Activated naive CD4-positive, alpha-beta T cell treated with anti-CD3 and anti-CD28 coated beads, Interleukin-2, amount 50 U/mL, for 72 hours (primary cell): Measurements from ENCODE around the gene OR2H1. TPM values are rescaled to one million over a fixed set of nuclear protein-coding genes. Genes with fewer than 3 reads are reported as not detected.
"Not testable (repeated sequence)": the region's sequence is repeated elsewhere in the genome, so short reads cannot be mapped to it uniquely, and the experiment has no call there.

Source experiments
- ATAC-seq, 2 donors: fragments of 150-1000 bp; cut with Tn5 transposase; 2 replicates each; pipeline ENCODE4 v1.10.0; 2021; ENCODE audit warnings: mild to moderate bottlenecking in 2 of 2, moderate library complexity in 2 of 2
- DNase-seq, 2 donors: peaks; one replicate each; pipeline ENCODE4 v3.0.0; 2021 to 2022; ENCODE audit warnings: low spot score in 2 of 2
- H3K27ac Mint-ChIP-seq, 2 donors: one replicate each; pipeline ENCODE4 v1.8.0; 2022; ENCODE audit warnings: mild to moderate bottlenecking in 2 of 2, mixed read lengths in 2 of 2
- H3K36me3 Mint-ChIP-seq, 2 donors: one replicate each; pipeline ENCODE4 v1.8.0; 2022; ENCODE audit warnings: mixed read lengths in 2 of 2
- H3K9me3 Mint-ChIP-seq, 2 donors: one replicate each; pipeline ENCODE4 v1.8.0; 2022; ENCODE audit warnings: mixed read lengths in 2 of 2
- total RNA-seq, 2 donors: library from RNA; stranded (reverse); gene quantifications; one replicate each; pipeline ENCODE4 v1.2.3, GENCODE V29; 2022

Gene OR2H1
- total RNA-seq = not detected

- no peak for ATAC-seq
- Mint-ChIP-seq H3K9me3 (no peaks in the 10 kb centered on the region), H3K36me3 (no peaks in the 10 kb centered on the region), H3K27ac (no peak within 1 kb of the TSS)
- no peak for DNase-seq
Measured at GRCh38 chr6:29456971-29457370, at the start of gene OR2H1, which contains the start of gene OR11A1. TSS of gene OR2H1 (plus strand) at chr6:29457155. CDS start at chr6:29461770, 4,615 bp downstream. TSS of gene OR11A1 (minus strand) at chr6:29457071. CDS start at chr6:29427641, 29,430 bp downstream.

- no peak for DNase-seq
- peaks cover 0 to 18% of the 10 kb centered on the region in 2 donors for H3K36me3 Mint-ChIP-seq
- H3K9me3 Mint-ChIP-seq = peaks cover 17% of the 10 kb centered on the region in 2 donors
- H3K27ac Mint-ChIP-seq = no peak within 1 kb of the TSS
- no peak for ATAC-seq
Measured at GRCh38 chr6:29414588-29414987, 42.4 kb upstream of the OR2H1 start, which contains the start of gene OR12D1. TSS of gene OR12D1 (plus strand) at chr6:29414928.

GRCh38 chr6:29419516-29419915 is 37.4 kb upstream of the OR2H1 start:
- no peaks in the 10 kb centered on the region for H3K36me3 Mint-ChIP-seq
- H3K9me3 Mint-ChIP-seq = no peaks in the 10 kb centered on the region
- DNase-seq (no peak), ATAC-seq (no peak)
- H3K27ac Mint-ChIP-seq = no peak overlapping the region

GRCh38 chr6:29424168-29424567 is 32.8 kb upstream of the OR2H1 start:
- no peaks in the 10 kb centered on the region for H3K36me3 Mint-ChIP-seq
- no peaks in the 10 kb centered on the region for H3K9me3 Mint-ChIP-seq
- no peak overlapping the region for H3K27ac Mint-ChIP-seq
- DNase-seq (no peak), ATAC-seq (no peak)

- ATAC-seq (peak; percentile 46 to 98), DNase-seq (no peak)
- Mint-ChIP-seq H3K9me3 (no peaks in the 10 kb centered on the region), H3K27ac (no peak overlapping the region), H3K36me3 (no peaks in the 10 kb centered on the region)
Measured at GRCh38 chr6:29424575-29424974, 32.4 kb upstream of the OR2H1 start.

- H3K9me3 Mint-ChIP-seq = no peaks in the 10 kb centered on the region
- no peaks in the 10 kb centered on the region for H3K36me3 Mint-ChIP-seq
- H3K27ac Mint-ChIP-seq = no peak overlapping the region
- ATAC-seq (no peak), DNase-seq (no peak)
Measured at GRCh38 chr6:29425075-29425474, 31.9 kb upstream of the OR2H1 start.

GRCh38 chr6:29426654-29427053 is 30.3 kb upstream of the OR2H1 start:
- ATAC-seq (no peak), DNase-seq (no peak)
- Mint-ChIP-seq H3K9me3 (no peaks in the 10 kb centered on the region), H3K36me3 (no peaks in the 10 kb centered on the region), H3K27ac (no peak overlapping the region)

- DNase-seq, H3K36me3 Mint-ChIP-seq, H3K27ac Mint-ChIP-seq, ATAC-seq, H3K9me3 Mint-ChIP-seq: not testable (repeated sequence)
Measured at GRCh38 chr6:29436730-29437129, 20.2 kb upstream of the OR2H1 start.

- ATAC-seq = no peak
- Mint-ChIP-seq H3K9me3 (peaks cover 0 to under 1% of the 10 kb centered on the region in 2 donors), H3K27ac (no peak within 1 kb of the TSS), H3K36me3 (peaks cover 0 to 1% of the 10 kb centered on the region in 2 donors)
- DNase-seq = no peak
Measured at GRCh38 chr6:29439006-29439405, 17.9 kb upstream of the OR2H1 start, which contains the start of gene OR10C1. TSS of gene OR10C1 (plus strand) at chr6:29439306. CDS start at chr6:29440016, 710 bp downstream.

- Mint-ChIP-seq H3K36me3 (peaks cover 0 to 6% of the 10 kb centered on the region in 2 donors), H3K27ac (no peak overlapping the region), H3K9me3 (peaks cover 3 to 7% of the 10 kb centered on the region in 2 donors)
- ATAC-seq = no peak
- DNase-seq = no peak
Measured at GRCh38 chr6:29442719-29443118, 14.2 kb upstream of the OR2H1 start.

- ATAC-seq, H3K36me3 Mint-ChIP-seq, H3K27ac Mint-ChIP-seq, H3K9me3 Mint-ChIP-seq, DNase-seq: not testable (repeated sequence)
Measured at GRCh38 chr6:29444031-29444430, 12.9 kb upstream of the OR2H1 start.

- Mint-ChIP-seq H3K36me3 (peaks cover 0 to 6% of the 10 kb centered on the region in 2 donors), H3K27ac (no peak overlapping the region), H3K9me3 (peaks cover 3 to 11% of the 10 kb centered on the region in 2 donors)
- ATAC-seq = no peak
- DNase-seq = no peak
Measured at GRCh38 chr6:29447670-29448069, 9.3 kb upstream of the OR2H1 start.

- ATAC-seq = peak in 1 of 2 donors; percentile 61
- Mint-ChIP-seq H3K9me3 (peaks cover 0 to 4% of the 10 kb centered on the region in 2 donors), H3K27ac (no peak overlapping the region), H3K36me3 (no peaks in the 10 kb centered on the region)
- DNase-seq = no peak
Measured at GRCh38 chr6:29451471-29452193, 5.3 kb upstream of the OR2H1 start.

- no peak for ATAC-seq
- no peak for DNase-seq
- Mint-ChIP-seq H3K27ac (no peak overlapping the region), H3K36me3 (no peaks in the 10 kb centered on the region), H3K9me3 (no peaks in the 10 kb centered on the region)
Measured at GRCh38 chr6:29461021-29461814, 4.3 kb downstream of the OR2H1 start.

- Mint-ChIP-seq H3K9me3 (no peaks in the 10 kb centered on the region), H3K36me3 (no peaks in the 10 kb centered on the region), H3K27ac (no peak overlapping the region)
- ATAC-seq (no peak), DNase-seq (no peak)
Measured at GRCh38 chr6:29462022-29462421, 5.1 kb downstream of the OR2H1 start.

GRCh38 chr6:29465279-29465678 is 8.3 kb downstream of the OR2H1 start:
- DNase-seq = no peak
- H3K27ac Mint-ChIP-seq = no peak overlapping the region
- ATAC-seq = no peak
- H3K9me3 Mint-ChIP-seq = no peaks in the 10 kb centered on the region
- H3K36me3 Mint-ChIP-seq = no peaks in the 10 kb centered on the region

GRCh38 chr6:29465801-29466200 is 8.8 kb downstream of the OR2H1 start:
- no peak overlapping the region for H3K27ac Mint-ChIP-seq

More at GRCh38 chr6:29465801-29466200, 8.8 kb downstream of the OR2H1 start:
- ATAC-seq = no peak
- Mint-ChIP-seq H3K36me3 (no peaks in the 10 kb centered on the region), H3K9me3 (no peaks in the 10 kb centered on the region)
- DNase-seq = no peak
